Neural cell (in vitro differentiated cells): ENCODE results near the gene CLEC20A. TPM values are rescaled to one million over a fixed set of nuclear protein-coding genes. Genes with fewer than 3 reads are reported as not detected.

Experiments used
- H2AFZ ChIP-seq: fragments of 200-600, 300-800 bp; sonication (generic), shearing (Covaris generic); 2 replicates; pipeline ENCODE4 v1.6.0; 2014; ENCODE audit warnings: low read depth, mild to moderate bottlenecking, antibody characterized with exemption, low read length, moderate library complexity
- H3F3A ChIP-seq: fragments of 200-600 bp; shearing (Covaris generic); 2 replicates; pipeline ENCODE4 v1.6.1; 2016; ENCODE audit warnings: mild to moderate bottlenecking, moderate library complexity, mixed read lengths, antibody characterized with exemption, low read length; ENCODE audit not compliant: insufficient read depth, poor library complexity, severe bottlenecking
- H3K27ac ChIP-seq: fragments of 200-600, 300-800 bp; sonication (generic), shearing (Covaris generic); 2 replicates; pipeline ENCODE4 v1.5.1; 2014; ENCODE audit warnings: mild to moderate bottlenecking, low read length, moderate library complexity
- H3K27me3 ChIP-seq: fragments of 300-800, 200-600 bp; sonication (generic), shearing (Covaris generic); 2 replicates; pipeline ENCODE4 v1.6.0; 2014; ENCODE audit warnings: mild to moderate bottlenecking, low read depth, low read length, moderate library complexity; ENCODE audit not compliant: insufficient read depth
- H3K36me3 ChIP-seq: fragments of 300-800, 200-600 bp; sonication (generic), shearing (Covaris generic); 2 replicates; pipeline ENCODE4 v1.5.1; 2014; ENCODE audit warnings: mild to moderate bottlenecking, antibody characterized with exemption, low read length, moderate library complexity; ENCODE audit not compliant: insufficient read depth
- H3K4me2 ChIP-seq: fragments of 300-800, 200-600 bp; sonication (generic), shearing (Covaris generic); 2 replicates; pipeline ENCODE4 v1.6.0; 2014; ENCODE audit warnings: mild to moderate bottlenecking, low read length
- H3K4me3 ChIP-seq: fragments of 300-800, 200-600 bp; sonication (generic), shearing (Covaris generic); 2 replicates; pipeline ENCODE4 v1.5.1; 2014; ENCODE audit warnings: mild to moderate bottlenecking, low read length, moderate library complexity
- H3K79me2 ChIP-seq: fragments of 200-600 bp; shearing (Covaris generic); replicated peaks from 2 replicates; pipeline ENCODE4 v1.6.0; 2014; ENCODE audit warnings: mild to moderate bottlenecking, low read length, moderate library complexity; ENCODE audit not compliant: insufficient read depth
- H3K9ac ChIP-seq: fragments of 300-800, 200-600 bp; sonication (generic), shearing (Covaris generic); 2 replicates; pipeline ENCODE4 v1.6.1; 2016; ENCODE audit warnings: mild to moderate bottlenecking, low read length, mixed read lengths
- H3K9me2 ChIP-seq: fragments of 200-600 bp; shearing (Covaris generic); 2 replicates; pipeline ENCODE4 v1.6.1; 2016; ENCODE audit warnings: mild to moderate bottlenecking, low read length, mixed read lengths; ENCODE audit not compliant: insufficient read depth
- H3K9me3 ChIP-seq: fragments of 200-600, 300-800 bp; sonication (generic), shearing (Covaris generic); 2 replicates; pipeline ENCODE4 v1.6.1; 2016; ENCODE audit warnings: mild to moderate bottlenecking, mixed run types, low read length, moderate library complexity, mixed read lengths
- H4K20me1 ChIP-seq: fragments of 200-600 bp; shearing (Covaris generic); 2 replicates; pipeline ENCODE4 v1.6.1; 2016; ENCODE audit warnings: mild to moderate bottlenecking, mixed run types; ENCODE audit not compliant: insufficient read depth
- CTCF ChIP-seq: fragments of 450-650 bp; IDR thresholded peaks from 2 replicates; pipeline ENCODE4 v1.5.1; 2014; ENCODE audit warnings: antibody characterized with exemption, mild to moderate bottlenecking, moderate library complexity; ENCODE audit not compliant: poor library complexity, severe bottlenecking
- EP300 ChIP-seq: fragments of 450-650 bp; conservative IDR thresholded peaks from 2 replicates; pipeline ENCODE4 v1.6.1; 2014; ENCODE audit warnings: antibody characterized with exemption, mild to moderate bottlenecking, moderate library complexity; ENCODE audit not compliant: poor library complexity, severe bottlenecking
- EZH2 ChIP-seq: fragments of 200-600, 300-800 bp; shearing (Covaris generic), sonication (generic); IDR thresholded peaks from 2 replicates; pipeline ENCODE4 v1.6.1; 2014; ENCODE audit warnings: antibody characterized with exemption, low read length, borderline replicate concordance, mild to moderate bottlenecking; ENCODE audit not compliant: insufficient read depth, poor library complexity, severe bottlenecking
- MXI1 ChIP-seq: fragments of 450-650 bp; conservative IDR thresholded peaks from 2 replicates; pipeline ENCODE4 v1.6.1; 2014; ENCODE audit warnings: antibody characterized with exemption, mild to moderate bottlenecking; ENCODE audit not compliant: poor library complexity, severe bottlenecking
- POLR2AphosphoS5 ChIP-seq: IDR thresholded peaks from 2 replicates; pipeline ENCODE4 v1.6.1; 2012
- RAD21 ChIP-seq: fragments of 450-650 bp; conservative IDR thresholded peaks from 2 replicates; pipeline ENCODE4 v1.6.1; 2014; ENCODE audit warnings: antibody characterized with exemption, mild to moderate bottlenecking, moderate library complexity
- SMC3 ChIP-seq: fragments of 450-650 bp; conservative IDR thresholded peaks from 2 replicates; pipeline ENCODE4 v1.6.1; 2014; ENCODE audit warnings: antibody characterized with exemption, mild to moderate bottlenecking, moderate library complexity; ENCODE audit not compliant: poor library complexity
- TAF1 ChIP-seq: IDR thresholded peaks from 2 replicates; pipeline ENCODE4 v1.6.1; 2012; ENCODE audit warnings: low read depth
- polyA plus RNA-seq: library from polyadenylated mRNA; depleted of rRNA; stranded (reverse); fragments of >200 nt; gene quantifications from 2 replicates; pipeline ENCODE4 v1.2.3, GENCODE V29; 2014
- TF ChIP-seq, protein P1 (sequence below): IDR thresholded peaks from 2 replicates; pipeline ENCODE4 v1.6.1; 2012; ENCODE audit warnings: borderline replicate concordance

Gene CLEC20A
- polyA plus RNA-seq, 1 donor from 2014 or later = 0.78 TPM

DNA sequence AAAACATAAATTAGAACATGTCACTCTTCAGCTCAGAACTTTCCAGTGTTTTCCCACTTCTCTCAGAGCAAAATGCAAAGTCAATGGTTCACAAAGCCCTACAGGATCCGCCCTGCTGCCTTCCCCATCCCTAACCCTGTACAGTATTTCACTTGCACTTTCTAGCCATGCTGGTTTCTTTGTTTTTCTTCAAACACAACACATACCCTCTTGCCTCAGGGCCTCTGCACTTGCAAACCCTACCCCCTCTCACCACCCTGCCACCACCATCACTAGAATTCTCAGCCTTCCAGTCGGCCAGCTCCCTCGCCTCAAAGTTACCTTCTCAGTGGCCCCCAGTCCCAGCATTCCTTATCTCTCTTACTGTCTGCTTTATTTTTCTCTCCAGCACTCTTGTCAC is 33.7 kb upstream of the CLEC20A start:
- Histone ChIP-seq H3K4me2 (no peak overlapping the region), H3K9me2 (no peaks in the 10 kb centered on the region), H3K9me3 (no peaks in the 10 kb centered on the region), H3K79me2 (no peaks in the 10 kb centered on the region), H3K9ac (no peak overlapping the region), H3K27ac (no peak overlapping the region), H2AFZ (no peak overlapping the region), H4K20me1 (no peaks in the 10 kb centered on the region), H3K4me3 (no peak overlapping the region), H3F3A (no peaks in the 10 kb centered on the region), H3K36me3 (no peaks in the 10 kb centered on the region), H3K27me3 (no peaks in the 10 kb centered on the region)
- TF ChIP-seq EZH2 = no peak
- no peak for TF ChIP-seq EP300
- TF ChIP-seq MXI1 = no peak

DNA sequence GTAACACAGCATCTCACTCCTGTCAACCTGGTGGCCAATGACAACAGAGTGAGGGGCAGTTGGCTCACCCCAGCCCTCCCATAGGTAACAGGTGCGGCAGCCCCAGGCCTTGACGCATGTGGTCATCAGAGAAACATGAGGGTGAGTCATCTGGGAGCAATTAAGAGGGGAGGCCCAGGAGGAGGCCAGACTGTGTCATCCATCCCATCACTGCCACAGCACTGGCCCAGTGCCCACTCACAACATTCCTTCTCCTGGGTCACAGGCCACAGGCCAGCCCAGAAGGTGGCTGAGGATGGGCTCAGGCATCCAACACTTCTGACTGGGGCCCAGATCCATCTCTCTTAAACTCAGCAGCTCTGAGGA is 33.3 kb upstream of the CLEC20A start:
- Histone ChIP-seq H3K4me2 (no peak overlapping the region), H3K27ac (no peak overlapping the region), H3K9me2 (no peaks in the 10 kb centered on the region), H3K79me2 (no peaks in the 10 kb centered on the region), H3K9ac (no peak overlapping the region), H3K9me3 (no peaks in the 10 kb centered on the region), H2AFZ (no peak overlapping the region), H3K4me3 (no peak overlapping the region), H3K36me3 (no peaks in the 10 kb centered on the region), H3K27me3 (no peaks in the 10 kb centered on the region), H3F3A (no peaks in the 10 kb centered on the region), H4K20me1 (no peaks in the 10 kb centered on the region)
- no peak for TF ChIP-seq EP300
- no peak for TF ChIP-seq MXI1
- TF ChIP-seq TAF1 = no peak
- no peak for TF ChIP-seq EZH2
- no peak for TF ChIP-seq SMC3
- no peak for TF ChIP-seq POLR2AphosphoS5
- TF ChIP-seq RAD21 = no peak
- no peak for TF ChIP-seq CTCF

- Histone ChIP-seq H3K4me2 (no peak overlapping the region), H3K27ac (no peak overlapping the region)
Measured at GRCh38 chr1:178529364-178530036, 32.7 kb upstream of the CLEC20A start.

More at GRCh38 chr1:178529364-178530036, 32.7 kb upstream of the CLEC20A start:
- H3F3A ChIP-seq = no peaks in the 10 kb centered on the region
- H2AFZ ChIP-seq = no peak overlapping the region
- no peaks in the 10 kb centered on the region for H3K79me2 ChIP-seq
- no peaks in the 10 kb centered on the region for H3K36me3 ChIP-seq
- no peaks in the 10 kb centered on the region for H3K9me2 ChIP-seq
- H4K20me1 ChIP-seq = no peaks in the 10 kb centered on the region
- no peak overlapping the region for H3K4me3 ChIP-seq
- no peaks in the 10 kb centered on the region for H3K27me3 ChIP-seq
- no peak overlapping the region for H3K9ac ChIP-seq
- no peak for TF ChIP-seq POLR2AphosphoS5
- TF ChIP-seq MXI1 = no peak
- no peak for TF ChIP-seq TAF1
- TF ChIP-seq RAD21 = no peak
- TF ChIP-seq, protein P1, sequence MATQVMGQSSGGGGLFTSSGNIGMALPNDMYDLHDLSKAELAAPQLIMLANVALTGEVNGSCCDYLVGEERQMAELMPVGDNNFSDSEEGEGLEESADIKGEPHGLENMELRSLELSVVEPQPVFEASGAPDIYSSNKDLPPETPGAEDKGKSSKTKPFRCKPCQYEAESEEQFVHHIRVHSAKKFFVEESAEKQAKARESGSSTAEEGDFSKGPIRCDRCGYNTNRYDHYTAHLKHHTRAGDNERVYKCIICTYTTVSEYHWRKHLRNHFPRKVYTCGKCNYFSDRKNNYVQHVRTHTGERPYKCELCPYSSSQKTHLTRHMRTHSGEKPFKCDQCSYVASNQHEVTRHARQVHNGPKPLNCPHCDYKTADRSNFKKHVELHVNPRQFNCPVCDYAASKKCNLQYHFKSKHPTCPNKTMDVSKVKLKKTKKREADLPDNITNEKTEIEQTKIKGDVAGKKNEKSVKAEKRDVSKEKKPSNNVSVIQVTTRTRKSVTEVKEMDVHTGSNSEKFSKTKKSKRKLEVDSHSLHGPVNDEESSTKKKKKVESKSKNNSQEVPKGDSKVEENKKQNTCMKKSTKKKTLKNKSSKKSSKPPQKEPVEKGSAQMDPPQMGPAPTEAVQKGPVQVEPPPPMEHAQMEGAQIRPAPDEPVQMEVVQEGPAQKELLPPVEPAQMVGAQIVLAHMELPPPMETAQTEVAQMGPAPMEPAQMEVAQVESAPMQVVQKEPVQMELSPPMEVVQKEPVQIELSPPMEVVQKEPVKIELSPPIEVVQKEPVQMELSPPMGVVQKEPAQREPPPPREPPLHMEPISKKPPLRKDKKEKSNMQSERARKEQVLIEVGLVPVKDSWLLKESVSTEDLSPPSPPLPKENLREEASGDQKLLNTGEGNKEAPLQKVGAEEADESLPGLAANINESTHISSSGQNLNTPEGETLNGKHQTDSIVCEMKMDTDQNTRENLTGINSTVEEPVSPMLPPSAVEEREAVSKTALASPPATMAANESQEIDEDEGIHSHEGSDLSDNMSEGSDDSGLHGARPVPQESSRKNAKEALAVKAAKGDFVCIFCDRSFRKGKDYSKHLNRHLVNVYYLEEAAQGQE = no peak
- no peak for TF ChIP-seq EP300
- no peak for TF ChIP-seq CTCF
- no peak for TF ChIP-seq EZH2
- TF ChIP-seq SMC3 = no peak
- no peaks in the 10 kb centered on the region for H3K9me3 ChIP-seq
